Measurements from ENCODE around the gene HP.

GRCh38 chr16:72015124-72015523 lies 39.2 kb upstream of the HP start:
- TF ChIP-seq, protein P1, sequence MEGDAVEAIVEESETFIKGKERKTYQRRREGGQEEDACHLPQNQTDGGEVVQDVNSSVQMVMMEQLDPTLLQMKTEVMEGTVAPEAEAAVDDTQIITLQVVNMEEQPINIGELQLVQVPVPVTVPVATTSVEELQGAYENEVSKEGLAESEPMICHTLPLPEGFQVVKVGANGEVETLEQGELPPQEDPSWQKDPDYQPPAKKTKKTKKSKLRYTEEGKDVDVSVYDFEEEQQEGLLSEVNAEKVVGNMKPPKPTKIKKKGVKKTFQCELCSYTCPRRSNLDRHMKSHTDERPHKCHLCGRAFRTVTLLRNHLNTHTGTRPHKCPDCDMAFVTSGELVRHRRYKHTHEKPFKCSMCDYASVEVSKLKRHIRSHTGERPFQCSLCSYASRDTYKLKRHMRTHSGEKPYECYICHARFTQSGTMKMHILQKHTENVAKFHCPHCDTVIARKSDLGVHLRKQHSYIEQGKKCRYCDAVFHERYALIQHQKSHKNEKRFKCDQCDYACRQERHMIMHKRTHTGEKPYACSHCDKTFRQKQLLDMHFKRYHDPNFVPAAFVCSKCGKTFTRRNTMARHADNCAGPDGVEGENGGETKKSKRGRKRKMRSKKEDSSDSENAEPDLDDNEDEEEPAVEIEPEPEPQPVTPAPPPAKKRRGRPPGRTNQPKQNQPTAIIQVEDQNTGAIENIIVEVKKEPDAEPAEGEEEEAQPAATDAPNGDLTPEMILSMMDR (conservative IDR thresholded peaks at IDR 0.05; ENCODE audit: low read depth, low read length) = no peak
- TF ChIP-seq MAZ (IDR thresholded peaks at IDR 0.05; ENCODE audit: borderline replicate concordance, low read depth, low read length) (no peak), POLR2A (IDR thresholded peaks at IDR 0.05; ENCODE audit: low read depth, low read length) (no peak), NFE2L2 (IDR thresholded peaks at IDR 0.05; ENCODE audit: low read depth, low read length) (no peak)

All from IMR-90 (cell line).